MM.1S (cell line): ENCODE results near the gene SETDB2.

Experiments
- DNase-seq: peaks from one replicate; pipeline ENCODE4 v3.0.0-alpha.2; 2015
- H2AFZ ChIP-seq: fragments of 300-600 bp; sonication (generic); 2 replicates; pipeline ENCODE4 v1.6.0; 2016; ENCODE audit warnings: antibody characterized with exemption, low read length
- H3F3A ChIP-seq: fragments of 300-600 bp; sonication (generic); 2 replicates; pipeline ENCODE4 v1.6.1; 2016; ENCODE audit warnings: mild to moderate bottlenecking, antibody characterized with exemption, low read length, moderate library complexity, mixed read lengths; ENCODE audit not compliant: insufficient read depth
- H3K27ac ChIP-seq: fragments of 300-600 bp; sonication (generic); 2 replicates; pipeline ENCODE4 v1.5.1; 2016; ENCODE audit warnings: mild to moderate bottlenecking, low read length
- H3K27me3 ChIP-seq: fragments of 300-600 bp; sonication (generic); replicated peaks from 2 replicates; pipeline ENCODE4 v1.6.0; 2016; ENCODE audit warnings: low read length; ENCODE audit not compliant: insufficient read depth
- H3K36me3 ChIP-seq: fragments of 300-600 bp; sonication (generic); replicated peaks from 2 replicates; pipeline ENCODE4 v1.6.1; 2016; ENCODE audit warnings: mild to moderate bottlenecking, low read length, mixed read lengths; ENCODE audit not compliant: insufficient read depth
- H3K4me1 ChIP-seq: fragments of 300-600 bp; sonication (generic); 2 replicates; pipeline ENCODE4 v1.6.1; 2016; ENCODE audit warnings: low read length, mixed read lengths
- H3K4me2 ChIP-seq: fragments of 300-600 bp; sonication (generic); 2 replicates; pipeline ENCODE4 v1.6.0; 2016; ENCODE audit warnings: low read depth, low read length
- H3K4me3 ChIP-seq: fragments of 300-600 bp; sonication (generic); 2 replicates; pipeline ENCODE4 v1.5.1; 2016; ENCODE audit warnings: low read length, mixed read lengths
- H3K79me2 ChIP-seq: fragments of 300-600 bp; sonication (generic); 2 replicates; pipeline ENCODE4 v1.6.1; 2016; ENCODE audit warnings: mixed run types, low read length, mixed read lengths
- H3K9ac ChIP-seq: fragments of 300-600 bp; sonication (generic); 2 replicates; pipeline ENCODE4 v1.6.1; 2016; ENCODE audit warnings: low read length, mixed read lengths
- H3K9me2 ChIP-seq: fragments of 300-600 bp; sonication (generic); replicated peaks from 2 replicates; pipeline ENCODE4 v1.6.1; 2016; ENCODE audit warnings: mild to moderate bottlenecking, low read length, mixed read lengths; ENCODE audit not compliant: insufficient read depth
- H3K9me3 ChIP-seq: fragments of 300-600 bp; sonication (generic); replicated peaks from 2 replicates; pipeline ENCODE4 v1.6.1; 2016; ENCODE audit warnings: mild to moderate bottlenecking, low read length, mixed read lengths; ENCODE audit not compliant: insufficient read depth
- H4K20me1 ChIP-seq: fragments of 300-600 bp; sonication (generic); 2 replicates; pipeline ENCODE4 v1.6.1; 2016; ENCODE audit warnings: mild to moderate bottlenecking, low read length, moderate library complexity, mixed read lengths; ENCODE audit not compliant: insufficient read depth
- CTCF ChIP-seq: fragments of 300-600 bp; sonication (generic); IDR thresholded peaks from 2 replicates; pipeline ENCODE4 v1.5.1; 2016; ENCODE audit warnings: antibody characterized with exemption, low read length, mixed read lengths
- EZH2 ChIP-seq: fragments of 300-600 bp; sonication (generic); optimal IDR thresholded peaks from 2 replicates; pipeline ENCODE3; 2017; ENCODE audit warnings: low read depth, mild to moderate bottlenecking, antibody characterized with exemption, low read length, mixed read lengths
- EZH2phosphoT487 ChIP-seq: fragments of 300-600 bp; sonication (generic); IDR thresholded peaks from 2 replicates; pipeline ENCODE4 v1.6.1; 2018; ENCODE audit warnings: antibody characterized with exemption, low read length

The SETDB2 gene

GRCh38 chr13:49456156-49456555 lies 12.1 kb downstream of the SETDB2 start:
- H3K4me1 ChIP-seq: peaks cover 9% of the 10 kb centered on the region
- H3K36me3 ChIP-seq: no peaks in the 10 kb centered on the region
- H3K79me2 ChIP-seq: no peaks in the 10 kb centered on the region
- H3K4me2 ChIP-seq: no peak overlapping the region
- H3K9me3 ChIP-seq: no peaks in the 10 kb centered on the region
- H4K20me1 ChIP-seq: no peaks in the 10 kb centered on the region
- H3K9me2 ChIP-seq: no peaks in the 10 kb centered on the region
- no peak overlapping the region for H3K4me3 ChIP-seq
- TF ChIP-seq EZH2 (no peak), EZH2phosphoT487 (no peak), CTCF (no peak)
- no peak overlapping the region for H2AFZ ChIP-seq
- H3K27ac ChIP-seq: no peak overlapping the region
- DNase-seq: no peak
- no peak overlapping the region for H3K9ac ChIP-seq
- H3K27me3 ChIP-seq: no peaks in the 10 kb centered on the region
- H3F3A ChIP-seq: peaks cover 6% of the 10 kb centered on the region; the same call in 1 of the 2 replicates

GRCh38 chr13:49457221-49457620 lies 13.1 kb downstream of the SETDB2 start:
- H3K27ac ChIP-seq: no peak overlapping the region
- H3K27me3 ChIP-seq: no peaks in the 10 kb centered on the region
- no peaks in the 10 kb centered on the region for H3K79me2 ChIP-seq
- DNase-seq: no peak
- no peak for TF ChIP-seq EZH2phosphoT487
- no peak for TF ChIP-seq CTCF
- TF ChIP-seq EZH2: no peak
- H3F3A ChIP-seq: peaks cover 6% of the 10 kb centered on the region; the same call in 1 of the 2 replicates
- no peak overlapping the region for H3K4me3 ChIP-seq
- H2AFZ ChIP-seq: no peak overlapping the region
- H3K4me2 ChIP-seq: no peak overlapping the region
- H3K9ac ChIP-seq: no peak overlapping the region
- H3K9me3 ChIP-seq: no peaks in the 10 kb centered on the region
- H3K36me3 ChIP-seq: no peaks in the 10 kb centered on the region
- peaks cover 9% of the 10 kb centered on the region for H3K4me1 ChIP-seq
- H4K20me1 ChIP-seq: no peaks in the 10 kb centered on the region
- H3K9me2 ChIP-seq: no peaks in the 10 kb centered on the region

GRCh38 chr13:49459580-49459979 lies 15.5 kb downstream of the SETDB2 start:
- no peak overlapping the region for H3K4me2 ChIP-seq
- no peak overlapping the region for H2AFZ ChIP-seq
- no peak overlapping the region for H3K9ac ChIP-seq
- no peaks in the 10 kb centered on the region for H3K9me3 ChIP-seq
- no peak overlapping the region for H3K4me3 ChIP-seq
- H3K9me2 ChIP-seq: no peaks in the 10 kb centered on the region
- no peaks in the 10 kb centered on the region for H3K36me3 ChIP-seq
- TF ChIP-seq EZH2phosphoT487 (no peak), CTCF (no peak), EZH2 (no peak)
- H3K79me2 ChIP-seq: no peaks in the 10 kb centered on the region
- no peak overlapping the region for H3K27ac ChIP-seq
- no peak for DNase-seq
- peaks cover 6% of the 10 kb centered on the region; the same call in 1 of the 2 replicates for H3F3A ChIP-seq
- H3K4me1 ChIP-seq: peaks cover 9% of the 10 kb centered on the region
- no peaks in the 10 kb centered on the region for H4K20me1 ChIP-seq
- H3K27me3 ChIP-seq: no peaks in the 10 kb centered on the region
